Measurements from ENCODE around the gene PTGS1. TPM values are rescaled to one million over a fixed set of nuclear protein-coding genes. Genes with fewer than 3 reads are reported as not detected.

Gene PTGS1
- total RNA-seq, 1 donor: 2.5 TPM

- no peak overlapping the region for H3K4me2 ChIP-seq (ENCODE audit: insufficient read depth, low read length)
- H4K20me1 ChIP-seq (ENCODE audit: insufficient read depth, low read length): no peaks in the 10 kb centered on the region
- H3K36me3 ChIP-seq (ENCODE audit: insufficient read depth, low read length): no peaks in the 10 kb centered on the region
- no peaks in the 10 kb centered on the region for H3K79me2 ChIP-seq (ENCODE audit: insufficient read depth, low read length)
- H3K4me3 ChIP-seq (ENCODE audit: insufficient read depth, low read length): no peak overlapping the region
- no peaks in the 10 kb centered on the region for H3K9me3 ChIP-seq (ENCODE audit: low read depth, low read length)
- DNase-seq (ENCODE audit: insufficient read length, low spot score, missing footprints): no peak
- H3K27me3 ChIP-seq (ENCODE audit: insufficient read depth, low read length): no peaks in the 10 kb centered on the region
- no peak for TF ChIP-seq CTCF (IDR thresholded peaks at IDR 0.05; ENCODE audit: extremely low read depth, low read depth, low read length)
- H3K4me1 ChIP-seq (ENCODE audit: insufficient read depth, low read length): peaks cover 4% of the 10 kb centered on the region
- no peak overlapping the region for H3K27ac ChIP-seq (ENCODE audit: low read depth, low read length)
- H2AFZ ChIP-seq (ENCODE audit: low read length): no peak overlapping the region
These were observed 6.6 kb upstream of the PTGS1 start for GRCh38 chr9:122364117-122364782.

GRCh38 chr9:122364783-122365150 lies 6.1 kb upstream of the PTGS1 start:
- DNase-seq (ENCODE audit: insufficient read length, low spot score, missing footprints): peak; percentile 45
- TF ChIP-seq CTCF (IDR thresholded peaks at IDR 0.05; ENCODE audit: extremely low read depth, low read depth, low read length): no peak
- Histone ChIP-seq H3K79me2 (ENCODE audit: insufficient read depth, low read length) (no peaks in the 10 kb centered on the region), H3K36me3 (ENCODE audit: insufficient read depth, low read length) (no peaks in the 10 kb centered on the region), H3K4me3 (ENCODE audit: insufficient read depth, low read length) (no peak overlapping the region), H3K27me3 (ENCODE audit: insufficient read depth, low read length) (no peaks in the 10 kb centered on the region), H2AFZ (ENCODE audit: low read length) (peak overlapping the region; percentile 47), H3K9me3 (ENCODE audit: low read depth, low read length) (no peaks in the 10 kb centered on the region), H4K20me1 (ENCODE audit: insufficient read depth, low read length) (no peaks in the 10 kb centered on the region), H3K27ac (ENCODE audit: low read depth, low read length) (no peak overlapping the region), H3K4me1 (ENCODE audit: insufficient read depth, low read length) (peaks cover 4% of the 10 kb centered on the region), H3K4me2 (ENCODE audit: insufficient read depth, low read length) (no peak overlapping the region)

- no peaks in the 10 kb centered on the region for H3K79me2 ChIP-seq (ENCODE audit: insufficient read depth, low read length)
- no peak overlapping the region for H2AFZ ChIP-seq (ENCODE audit: low read length)
- H3K27ac ChIP-seq (ENCODE audit: low read depth, low read length): no peak overlapping the region
- no peak overlapping the region for H3K4me3 ChIP-seq (ENCODE audit: insufficient read depth, low read length)
- peak; percentile 51 for DNase-seq (ENCODE audit: insufficient read length, low spot score, missing footprints)
- H3K27me3 ChIP-seq (ENCODE audit: insufficient read depth, low read length): no peaks in the 10 kb centered on the region
- H3K4me1 ChIP-seq (ENCODE audit: insufficient read depth, low read length): peaks cover 3% of the 10 kb centered on the region
- H3K9me3 ChIP-seq (ENCODE audit: low read depth, low read length): no peaks in the 10 kb centered on the region
- no peak overlapping the region for H3K4me2 ChIP-seq (ENCODE audit: insufficient read depth, low read length)
- H4K20me1 ChIP-seq (ENCODE audit: insufficient read depth, low read length): no peaks in the 10 kb centered on the region
- H3K36me3 ChIP-seq (ENCODE audit: insufficient read depth, low read length): no peaks in the 10 kb centered on the region
- TF ChIP-seq CTCF (IDR thresholded peaks at IDR 0.05; ENCODE audit: extremely low read depth, low read depth, low read length): no peak
These were observed 4.7 kb upstream of the PTGS1 start for GRCh38 chr9:122366074-122366660.

GRCh38 chr9:122367065-122367464 lies 3.8 kb upstream of the PTGS1 start:
- H3K36me3 ChIP-seq (ENCODE audit: insufficient read depth, low read length): no peaks in the 10 kb centered on the region
- no peaks in the 10 kb centered on the region for H3K79me2 ChIP-seq (ENCODE audit: insufficient read depth, low read length)
- H3K27me3 ChIP-seq (ENCODE audit: insufficient read depth, low read length): peaks cover 7% of the 10 kb centered on the region
- no peak for DNase-seq (ENCODE audit: insufficient read length, low spot score, missing footprints)
- no peak overlapping the region for H3K4me2 ChIP-seq (ENCODE audit: insufficient read depth, low read length)
- no peaks in the 10 kb centered on the region for H4K20me1 ChIP-seq (ENCODE audit: insufficient read depth, low read length)
- TF ChIP-seq CTCF (IDR thresholded peaks at IDR 0.05; ENCODE audit: extremely low read depth, low read depth, low read length): no peak
- H3K4me3 ChIP-seq (ENCODE audit: insufficient read depth, low read length): no peak overlapping the region
- no peak overlapping the region for H3K27ac ChIP-seq (ENCODE audit: low read depth, low read length)
- no peaks in the 10 kb centered on the region for H3K9me3 ChIP-seq (ENCODE audit: low read depth, low read length)
- no peak overlapping the region for H2AFZ ChIP-seq (ENCODE audit: low read length)
- H3K4me1 ChIP-seq (ENCODE audit: insufficient read depth, low read length): peaks cover 3% of the 10 kb centered on the region

Data from osteoblast (primary cell).